ENCODE measurements around the gene INPP5B.
A peak's percentile ranks its signal among the peaks of the same experiment; 100 is the strongest.

Gene INPP5B

DNA sequence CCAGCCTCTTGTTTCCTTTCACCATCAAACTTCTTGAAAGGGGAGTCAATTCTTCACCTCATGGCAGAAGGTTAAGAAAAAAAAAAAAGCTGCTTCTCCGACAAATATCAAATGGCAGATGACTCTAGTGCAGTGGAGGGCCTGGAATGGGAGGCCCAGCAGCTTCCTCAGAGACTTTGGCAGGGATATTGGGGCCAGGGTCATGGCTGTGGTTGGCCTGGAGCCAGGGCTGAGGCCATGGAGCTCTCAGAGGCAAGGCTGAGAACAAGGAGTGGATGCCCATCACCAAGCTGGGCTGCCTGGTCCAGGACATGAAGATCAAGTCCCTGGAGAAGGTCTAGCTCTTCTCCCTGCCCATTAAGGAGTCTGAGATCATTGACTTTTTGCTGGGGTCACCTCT, 106.1 kb downstream of the INPP5B start:
- DNase-seq (ENCODE audit: low read depth) = no peak

DNA sequence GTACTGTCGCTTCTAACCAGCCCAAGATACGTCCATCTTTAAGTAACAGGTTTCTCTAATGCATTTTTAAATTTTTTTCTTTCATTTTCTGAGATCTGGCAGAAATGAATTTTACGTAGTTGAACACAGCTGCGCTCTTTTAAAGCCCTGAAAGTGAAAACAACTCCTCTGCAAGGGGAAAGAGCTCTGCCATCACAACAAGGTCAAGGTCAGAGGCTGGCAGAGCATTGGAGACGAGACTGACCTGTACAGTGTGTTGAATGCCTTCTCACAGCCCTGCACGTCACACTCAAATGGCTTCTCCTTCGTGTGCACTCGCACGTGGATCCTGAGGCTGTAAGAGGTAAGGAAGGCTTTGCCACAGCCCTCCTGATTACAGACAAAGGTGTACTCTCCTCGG, 107.2 kb downstream of the INPP5B start:
- no peak for DNase-seq (ENCODE audit: low read depth)

DNA sequence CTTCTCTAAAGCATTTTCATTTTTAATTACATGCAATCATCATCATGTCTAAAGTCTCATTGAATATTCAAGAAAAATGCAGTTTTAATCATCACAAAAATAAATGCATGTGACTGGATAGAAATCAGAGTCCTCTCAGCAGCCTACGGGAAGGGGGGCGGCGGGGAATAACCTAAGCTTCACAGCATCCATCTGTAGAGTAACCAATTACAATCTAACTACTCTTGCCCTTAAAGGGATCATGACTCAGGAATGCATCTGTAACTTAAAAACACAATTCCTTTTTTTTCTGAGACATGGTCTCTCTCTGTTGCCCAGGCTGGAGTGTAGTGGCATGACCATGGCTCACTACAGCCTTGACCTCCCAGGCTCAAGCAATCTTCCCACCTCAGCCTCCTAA, 110.1 kb downstream of the INPP5B start:
- DNase-seq (ENCODE audit: low read depth) = no peak

DNA sequence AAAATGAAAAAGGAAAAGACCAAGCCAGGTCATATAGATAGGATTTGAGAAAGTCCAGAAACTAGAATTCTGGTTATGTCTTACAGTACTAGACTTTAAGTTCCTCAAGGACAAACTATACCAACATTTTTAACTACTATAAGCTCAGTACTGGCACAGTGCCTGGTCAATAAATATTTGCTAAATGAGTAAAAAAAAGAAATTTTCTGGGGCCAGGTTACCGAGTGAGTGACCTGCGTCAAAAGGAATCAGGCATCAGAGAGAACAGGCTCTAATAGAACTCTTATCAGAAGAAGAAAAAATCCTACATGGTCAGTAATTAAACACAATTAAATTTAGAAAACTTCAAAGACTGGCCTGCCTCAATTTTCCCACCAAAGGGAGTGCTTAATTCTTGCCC, 115.0 kb downstream of the INPP5B start:
- DNase-seq (ENCODE audit: low read depth) = no peak

DNA sequence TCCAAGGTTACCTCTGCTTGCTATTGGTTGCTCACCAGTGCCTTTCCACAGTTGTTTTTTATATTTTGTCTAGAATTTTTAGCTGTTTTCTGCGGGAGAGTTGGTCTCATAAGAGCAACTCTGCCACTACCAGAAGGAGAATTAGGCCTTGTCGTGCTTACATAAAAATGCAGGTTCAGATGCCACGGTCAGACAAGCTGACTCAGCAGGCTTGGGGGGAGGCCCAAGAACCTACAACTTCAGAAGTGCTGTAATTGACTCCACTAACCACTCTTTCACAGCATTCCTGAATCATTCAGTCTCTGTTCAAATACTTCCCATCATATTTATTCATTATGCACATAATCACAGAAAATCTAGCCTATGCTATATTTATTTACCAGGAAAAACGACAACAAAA, 115.7 kb downstream of the INPP5B start:
- no peak for DNase-seq (ENCODE audit: low read depth)

DNA sequence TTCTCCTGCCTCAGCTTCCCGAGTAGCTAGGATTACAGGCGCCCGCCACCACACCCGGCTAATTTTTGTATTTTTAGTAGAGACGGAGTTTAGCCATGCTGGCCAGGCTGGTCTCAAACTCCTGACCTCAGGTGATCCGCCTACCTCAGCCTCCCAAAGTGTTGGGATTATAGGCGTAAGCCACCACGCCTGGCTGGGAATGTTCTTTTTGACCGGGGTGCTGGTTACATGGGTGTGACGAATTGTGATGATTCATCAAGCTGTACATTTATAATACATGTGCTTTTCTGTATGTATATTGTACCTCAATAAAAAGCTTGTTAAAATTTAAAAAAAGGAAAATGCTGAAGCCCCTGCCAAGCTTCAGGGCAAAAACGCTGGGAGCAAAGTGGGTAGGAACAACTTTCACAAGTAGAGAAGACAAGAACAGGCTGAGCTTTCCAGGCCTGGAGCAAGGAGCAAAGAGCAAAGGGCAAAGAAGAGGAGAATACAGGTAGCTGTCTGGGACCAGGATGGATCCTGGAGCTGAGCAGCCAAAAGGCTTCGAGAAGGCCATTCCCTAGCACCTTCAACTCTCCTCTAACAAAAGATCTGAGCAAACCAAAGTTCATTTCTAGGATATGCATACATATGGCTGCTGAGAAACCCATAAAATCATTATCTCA, 118.3 kb downstream of the INPP5B start:
- no peak for DNase-seq (ENCODE audit: low read depth)

DNA sequence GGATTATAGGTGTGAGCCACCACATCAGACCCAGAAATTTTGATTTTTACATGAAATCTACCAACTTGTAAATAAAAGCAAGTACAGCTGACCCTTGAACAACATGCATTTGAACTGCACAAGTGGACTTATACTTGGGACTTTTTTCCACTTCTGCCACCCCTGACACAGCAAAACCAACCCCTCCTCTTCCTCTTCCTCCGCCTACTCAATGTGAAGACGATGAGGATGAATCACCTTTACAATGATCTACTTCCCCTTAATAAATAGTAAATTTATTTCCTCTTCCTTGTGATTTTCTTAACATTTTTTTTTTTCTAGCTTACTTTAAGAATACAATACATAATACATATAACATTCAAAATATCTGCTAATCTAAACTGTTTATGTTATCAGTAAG, 121.3 kb downstream of the INPP5B start:
- DNase-seq (ENCODE audit: low read depth) = no peak

DNA sequence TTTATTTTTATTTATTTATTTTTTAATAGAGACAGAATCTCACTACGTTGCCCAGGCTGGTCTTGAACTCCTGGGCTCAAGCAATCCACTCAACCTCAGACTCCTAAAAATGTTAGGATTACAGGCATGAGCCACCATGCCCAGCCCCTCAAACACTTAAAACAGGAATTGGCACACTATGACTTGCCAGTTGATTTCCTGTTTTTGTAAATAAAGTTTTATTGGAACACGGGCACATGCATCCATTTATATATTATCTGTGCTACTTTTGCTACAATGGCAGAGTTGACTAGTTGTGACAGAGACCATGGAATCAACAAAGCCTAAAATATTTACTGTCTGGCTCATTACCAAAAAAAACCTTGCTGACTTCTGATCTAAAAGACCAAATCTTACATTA, 122.9 kb downstream of the INPP5B start:
- DNase-seq (ENCODE audit: low read depth) = no peak

DNA sequence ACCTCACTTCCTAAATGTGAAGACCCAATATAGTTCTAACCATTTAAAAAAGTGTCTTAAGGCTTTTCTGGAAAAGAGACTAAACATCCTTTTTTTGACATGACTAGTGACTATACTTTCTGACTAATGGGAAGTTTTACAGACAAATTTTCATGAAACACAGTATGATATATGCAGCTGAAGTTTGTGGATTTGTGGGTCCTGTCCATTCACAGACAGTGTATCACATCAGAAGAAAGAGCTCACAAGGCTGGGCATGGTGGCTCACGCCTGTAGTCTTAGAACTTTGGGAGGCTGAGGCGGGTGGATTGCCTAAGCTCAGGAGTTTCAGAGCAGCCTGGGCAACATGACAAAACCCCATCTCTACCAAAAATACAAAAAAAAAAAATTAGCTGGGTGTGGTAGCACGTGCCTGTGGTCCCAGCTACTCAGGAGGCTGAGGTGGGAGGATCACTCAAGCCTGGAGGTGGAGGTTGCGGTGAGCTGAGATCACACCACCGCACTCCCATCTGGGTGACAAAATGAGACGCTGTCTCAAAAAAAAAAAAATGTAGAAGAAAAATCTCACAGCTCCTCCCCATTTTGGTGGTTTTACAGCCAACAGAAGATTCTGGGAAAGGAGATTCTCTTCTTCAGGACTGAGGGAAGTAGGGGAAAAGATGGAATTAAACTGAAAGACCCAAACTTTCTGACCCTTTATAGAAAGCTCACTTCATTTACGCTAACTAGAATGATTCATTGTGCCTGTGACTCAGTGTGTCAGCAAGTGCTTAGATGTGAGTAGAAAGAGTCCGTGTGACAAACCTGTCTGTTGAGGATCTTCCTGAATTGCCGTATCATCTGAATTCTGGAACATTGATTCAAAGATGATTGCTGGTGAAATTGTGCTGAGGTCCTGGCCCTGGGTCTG, 123.7 kb downstream of the INPP5B start:
- no peak for DNase-seq (ENCODE audit: low read depth)

DNA sequence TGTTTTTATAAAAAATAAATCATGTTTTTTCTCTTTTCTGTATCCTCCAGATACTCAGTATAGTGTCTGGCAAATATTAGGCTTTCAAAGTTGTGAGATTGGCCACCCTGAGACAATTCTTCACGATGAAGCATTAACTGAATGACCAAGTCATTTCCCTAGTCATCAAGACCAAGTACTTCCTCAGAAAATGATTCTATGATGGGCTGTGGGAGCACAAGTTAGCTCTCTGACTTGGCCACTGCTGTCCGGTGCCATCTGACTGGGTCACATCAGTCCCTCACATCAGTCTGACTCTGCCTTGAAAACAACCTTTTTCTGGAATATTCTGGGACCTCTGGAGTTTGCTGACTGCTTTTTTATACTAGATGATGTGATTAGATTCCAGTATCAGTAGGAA, 125.4 kb downstream of the INPP5B start:
- DNase-seq (ENCODE audit: low read depth) = no peak

DNA sequence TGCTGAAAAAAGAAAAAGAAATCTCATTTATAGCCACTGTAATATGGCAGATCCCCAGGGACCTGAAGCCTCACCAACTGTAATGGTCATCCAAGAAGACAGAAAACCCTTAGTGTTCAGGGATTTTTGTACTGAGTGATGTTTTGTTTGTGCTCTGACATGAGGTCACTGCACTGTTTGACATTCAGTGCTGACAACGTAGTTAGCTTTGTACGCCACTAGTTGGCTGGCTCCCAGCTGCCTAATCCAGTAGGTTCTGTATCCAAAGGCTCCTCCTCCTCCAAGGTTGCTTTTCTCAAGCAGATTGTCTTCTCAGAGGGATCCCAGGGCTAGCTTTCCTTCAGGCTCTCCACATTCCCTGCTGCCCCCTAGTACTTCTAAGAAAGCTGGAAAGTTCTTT, 129.4 kb downstream of the INPP5B start:
- no peak for DNase-seq (ENCODE audit: low read depth)

DNA sequence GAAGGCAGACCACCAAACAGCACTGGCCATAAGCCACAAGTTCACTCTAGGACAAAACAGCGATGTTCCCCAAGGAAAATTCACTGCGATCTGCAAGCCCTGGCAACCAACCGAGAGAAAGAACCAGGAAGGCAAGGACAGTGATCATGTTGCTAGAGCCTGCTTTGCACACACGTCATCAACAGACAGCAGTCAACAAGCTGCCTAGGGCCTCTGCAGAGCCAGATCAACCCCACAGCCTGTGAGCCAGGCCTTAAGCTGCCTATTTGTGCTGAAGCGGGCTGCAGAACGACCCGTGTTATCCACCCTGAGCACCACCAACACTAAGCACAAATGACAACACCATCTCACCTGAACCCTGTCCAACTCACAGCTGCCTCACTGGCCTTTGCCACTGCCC, 132.6 kb downstream of the INPP5B start:
- no peak for DNase-seq (ENCODE audit: low read depth)

DNA sequence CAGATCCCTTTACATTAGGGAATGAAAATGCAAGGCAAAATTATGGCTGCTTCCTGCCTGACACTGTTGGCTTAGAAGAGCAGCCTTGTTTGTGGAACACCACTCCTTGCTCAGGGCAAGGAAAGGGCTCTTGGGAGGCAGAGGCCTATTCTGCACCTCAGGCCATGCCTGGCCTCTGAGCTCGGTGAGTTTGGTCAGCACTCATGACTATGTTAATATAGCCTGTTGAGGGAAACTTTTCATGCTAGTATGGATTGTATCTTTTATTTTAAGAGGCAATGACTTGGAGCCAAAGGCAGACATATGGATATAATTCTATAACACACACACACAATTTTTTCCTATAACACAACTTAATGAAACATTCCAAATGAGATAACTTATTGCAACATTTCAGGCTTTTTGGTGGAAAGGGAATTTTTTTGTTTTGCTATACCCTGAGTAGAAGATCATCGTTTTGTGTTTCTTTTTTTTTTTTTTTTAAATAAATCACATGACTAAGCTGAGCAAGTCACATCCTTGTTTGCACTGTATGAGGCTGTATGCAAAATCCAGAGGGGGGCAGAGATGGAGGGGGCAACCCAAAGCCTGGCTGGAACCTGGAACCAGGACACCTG, 133.2 kb downstream of the INPP5B start:
- no peak for DNase-seq (ENCODE audit: low read depth)

DNA sequence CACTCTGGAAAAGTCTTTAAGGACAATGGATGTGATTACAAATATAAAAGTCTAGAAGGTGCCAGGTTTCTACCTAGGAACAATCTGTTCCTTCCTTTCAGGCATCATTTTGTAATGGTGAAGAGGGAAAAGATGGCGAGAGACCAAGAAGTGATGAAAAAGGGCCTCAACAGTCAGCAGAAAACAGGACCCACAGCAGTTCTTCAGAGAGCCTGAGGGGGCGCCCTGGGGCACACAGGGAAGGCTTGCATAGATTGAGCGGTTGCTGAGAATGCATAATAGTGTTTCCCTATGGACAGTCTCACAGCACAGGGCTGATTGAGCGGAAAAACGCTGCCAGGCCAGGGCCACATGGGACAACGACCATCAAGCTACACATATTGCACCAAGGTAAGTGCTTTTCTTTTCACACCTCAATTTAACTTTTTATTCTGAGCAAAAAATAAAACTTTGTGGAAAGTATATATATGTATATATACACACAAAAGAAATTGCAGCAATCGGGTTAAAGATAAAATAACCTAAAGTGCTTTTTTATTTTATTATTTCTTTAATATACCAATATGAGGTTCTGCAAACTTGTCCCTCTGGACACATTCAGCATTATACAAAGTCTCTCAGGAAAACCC, 135.7 kb downstream of the INPP5B start:
- peak; percentile 56 for DNase-seq (ENCODE audit: low read depth)
